ENCODE measurements around the gene PIEZO1.
"Not testable (repeated sequence)": the region's sequence is repeated elsewhere in the genome, so short reads cannot be mapped to it uniquely, and the experiment has no call there.

Gene PIEZO1

GRCh38 chr16:88672776-88673175, 112.2 kb downstream of the PIEZO1 start:
- DNase-seq (ENCODE audit: low read depth in 2 of 2) = no peak

- no peak for DNase-seq (ENCODE audit: low read depth in 2 of 2)
Measured at GRCh38 chr16:88671806-88672205, 113.2 kb downstream of the PIEZO1 start.

GRCh38 chr16:88669980-88670379, 115.0 kb downstream of the PIEZO1 start:
- no peak for DNase-seq (ENCODE audit: low read depth in 2 of 2)

GRCh38 chr16:88669493-88669892, 115.5 kb downstream of the PIEZO1 start:
- DNase-seq (ENCODE audit: low read depth in 2 of 2) = not testable (repeated sequence)

GRCh38 chr16:88667461-88667860, 117.6 kb downstream of the PIEZO1 start:
- DNase-seq (ENCODE audit: low read depth in 2 of 2) = no peak

GRCh38 chr16:88665570-88665969, 119.5 kb downstream of the PIEZO1 start:
- no peak for DNase-seq (ENCODE audit: low read depth in 2 of 2)

Data from activated CD4-positive, alpha-beta T cell treated with anti-CD3 and anti-CD28 coated beads for 24 hours (primary cell).